Cardiac ventricle fibroblast (primary cell): ENCODE data around the gene DGKQ. TPM values are rescaled to one million over a fixed set of nuclear protein-coding genes. Genes with fewer than 3 reads are reported as not detected.

Experiments used
- total RNA-seq: library from RNA; depleted of rRNA; stranded (reverse); fragments of >200 nt; gene quantifications from 2 replicates; pipeline ENCODE4 v1.2.3, GENCODE V29; 2015

DGKQ gene, protein sequence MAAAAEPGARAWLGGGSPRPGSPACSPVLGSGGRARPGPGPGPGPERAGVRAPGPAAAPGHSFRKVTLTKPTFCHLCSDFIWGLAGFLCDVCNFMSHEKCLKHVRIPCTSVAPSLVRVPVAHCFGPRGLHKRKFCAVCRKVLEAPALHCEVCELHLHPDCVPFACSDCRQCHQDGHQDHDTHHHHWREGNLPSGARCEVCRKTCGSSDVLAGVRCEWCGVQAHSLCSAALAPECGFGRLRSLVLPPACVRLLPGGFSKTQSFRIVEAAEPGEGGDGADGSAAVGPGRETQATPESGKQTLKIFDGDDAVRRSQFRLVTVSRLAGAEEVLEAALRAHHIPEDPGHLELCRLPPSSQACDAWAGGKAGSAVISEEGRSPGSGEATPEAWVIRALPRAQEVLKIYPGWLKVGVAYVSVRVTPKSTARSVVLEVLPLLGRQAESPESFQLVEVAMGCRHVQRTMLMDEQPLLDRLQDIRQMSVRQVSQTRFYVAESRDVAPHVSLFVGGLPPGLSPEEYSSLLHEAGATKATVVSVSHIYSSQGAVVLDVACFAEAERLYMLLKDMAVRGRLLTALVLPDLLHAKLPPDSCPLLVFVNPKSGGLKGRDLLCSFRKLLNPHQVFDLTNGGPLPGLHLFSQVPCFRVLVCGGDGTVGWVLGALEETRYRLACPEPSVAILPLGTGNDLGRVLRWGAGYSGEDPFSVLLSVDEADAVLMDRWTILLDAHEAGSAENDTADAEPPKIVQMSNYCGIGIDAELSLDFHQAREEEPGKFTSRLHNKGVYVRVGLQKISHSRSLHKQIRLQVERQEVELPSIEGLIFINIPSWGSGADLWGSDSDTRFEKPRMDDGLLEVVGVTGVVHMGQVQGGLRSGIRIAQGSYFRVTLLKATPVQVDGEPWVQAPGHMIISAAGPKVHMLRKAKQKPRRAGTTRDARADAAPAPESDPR
- total RNA-seq: 8.2 and 12.4 TPM in 2 replicates

DNA sequence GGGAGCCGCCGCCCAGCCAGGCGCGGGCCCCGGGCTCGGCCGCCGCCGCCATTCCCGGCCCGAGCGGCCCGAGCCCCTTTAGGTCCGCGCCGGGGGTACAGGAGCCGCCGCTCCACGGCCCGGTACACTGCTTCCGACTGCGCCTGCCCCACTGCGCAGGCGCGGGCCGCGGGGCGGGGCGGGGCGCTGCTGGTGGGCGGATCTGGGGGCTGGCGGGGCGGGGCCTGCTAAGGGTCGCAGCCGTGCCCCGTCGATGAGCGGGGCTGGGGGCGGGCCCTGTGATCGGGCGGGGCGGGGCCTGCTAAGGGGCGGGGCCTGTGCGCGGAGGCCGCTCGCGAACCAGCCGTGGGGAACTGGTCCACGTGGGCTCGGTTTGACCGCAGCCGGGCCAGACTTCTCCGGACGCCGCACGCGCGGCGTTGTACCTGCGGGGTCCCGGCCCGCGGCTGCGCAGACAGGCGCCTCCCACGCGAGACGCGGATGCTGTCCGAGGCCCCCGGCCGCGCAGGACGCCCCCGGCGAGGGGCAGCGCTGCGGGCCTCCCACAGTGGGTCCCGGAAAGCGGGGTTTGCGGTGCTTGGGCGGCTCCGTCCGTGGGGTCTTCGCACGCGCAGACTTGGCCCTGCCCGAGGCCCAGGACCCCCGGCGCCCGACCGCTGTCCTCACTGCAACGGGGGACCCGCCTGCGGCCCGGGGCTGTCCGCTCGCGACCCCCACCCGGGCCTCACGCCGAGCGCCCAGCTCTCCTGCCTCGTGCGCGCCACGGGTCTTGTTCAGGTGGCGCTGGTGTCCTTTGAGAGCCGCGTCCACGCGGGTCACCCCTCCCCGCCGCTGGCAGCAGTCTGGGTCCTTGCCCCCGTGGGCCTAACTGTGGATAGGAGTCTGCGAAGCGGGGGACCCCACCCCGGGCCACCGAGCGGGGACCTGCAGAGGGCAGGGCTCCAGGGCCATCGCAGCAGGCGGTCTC lies at the start of gene DGKQ:
Gene DGKQ (minus strand): TSS at position 139 of the 967 bp plus-strand sequence. CDS start 87 bp downstream, at position 52.

DNA sequence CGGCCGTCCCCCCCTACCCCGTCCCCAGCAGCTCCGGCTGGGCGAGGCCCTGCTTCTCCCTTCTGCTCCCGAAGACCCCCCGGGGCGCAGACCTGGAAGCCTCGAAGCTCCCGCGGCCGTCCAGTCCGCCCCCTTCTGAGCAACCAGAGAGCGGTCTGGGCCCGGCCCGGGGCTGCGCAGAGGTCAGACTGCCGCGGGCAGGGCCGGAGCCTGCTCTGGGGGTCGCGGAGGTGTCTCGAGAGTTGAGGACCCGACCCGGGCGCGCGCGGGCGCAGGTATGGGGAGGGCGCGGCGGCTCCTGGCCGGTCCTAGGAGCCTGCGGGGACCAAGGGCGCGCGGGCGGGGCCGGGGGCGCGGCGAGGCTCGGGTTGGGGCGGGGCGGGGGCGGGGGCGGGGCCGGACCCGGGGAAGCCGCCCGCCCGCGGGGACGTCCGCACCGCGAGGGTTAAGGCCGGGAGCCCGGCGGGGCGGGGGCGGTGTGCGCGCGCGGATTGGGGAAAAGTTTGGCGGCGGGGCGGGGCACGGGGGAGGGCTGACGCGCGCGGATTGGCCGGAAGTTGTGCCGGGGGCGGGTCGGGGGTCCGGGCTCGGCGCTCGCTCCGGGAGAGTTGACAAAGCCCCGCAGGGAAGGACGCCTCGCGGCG lies 37.8 kb upstream of the DGKQ start, which contains the start of gene FGFRL1:
Gene FGFRL1 (plus strand): TSS at position 605 of the 644 bp plus-strand sequence. CDS start 860 bp downstream, outside the sequence.

DNA sequence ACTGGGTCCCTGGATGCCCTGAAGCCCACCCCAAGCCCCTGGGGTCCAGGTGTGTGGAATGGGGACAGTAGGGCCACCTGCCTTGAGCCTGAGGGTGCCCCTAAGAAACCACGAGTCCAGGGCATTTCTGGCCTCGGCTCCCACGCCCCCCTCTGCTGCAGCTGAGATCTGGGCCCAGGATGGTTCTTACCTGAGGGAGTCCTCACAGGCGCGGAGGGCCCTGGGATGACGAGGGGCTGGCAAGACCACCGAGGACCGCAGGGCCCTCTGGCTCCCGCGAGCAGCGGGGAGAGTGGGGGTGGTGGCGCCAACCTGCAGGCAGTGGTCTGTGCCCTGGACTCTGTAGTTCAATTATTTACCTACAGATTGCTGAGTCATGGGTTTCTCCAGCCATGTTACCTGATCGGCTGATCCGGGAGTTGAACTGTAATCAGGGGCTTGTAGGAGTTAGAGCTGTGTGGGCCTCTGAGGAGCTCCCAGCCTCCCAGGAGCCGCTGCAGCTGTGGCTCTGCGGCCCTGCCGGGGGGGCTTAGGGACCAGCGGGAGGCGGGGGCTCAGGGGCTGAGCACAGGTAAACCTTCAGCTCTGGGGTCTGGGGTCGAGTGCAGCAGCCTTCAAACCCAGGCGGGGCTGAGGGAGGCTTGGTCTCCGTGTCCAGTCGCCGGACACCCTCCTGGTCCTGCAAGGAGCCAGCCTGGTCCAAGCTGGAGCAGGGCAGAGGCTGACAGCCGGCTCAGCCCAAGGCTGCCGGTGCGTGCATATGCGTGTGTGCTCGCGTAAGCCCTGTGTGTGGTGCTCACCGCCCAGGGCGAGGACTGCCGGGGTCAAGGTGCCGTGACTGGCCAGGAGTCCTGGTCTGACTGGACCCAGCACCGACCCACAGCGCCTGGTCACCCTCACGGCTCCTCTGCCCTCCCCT lies 20.0 kb upstream of the DGKQ start, which contains the start of gene SLC26A1:
Gene SLC26A1 (minus strand): TSS at position 294 of the 919 bp plus-strand sequence. CDS start 1,701 bp downstream, outside the sequence.

DNA sequence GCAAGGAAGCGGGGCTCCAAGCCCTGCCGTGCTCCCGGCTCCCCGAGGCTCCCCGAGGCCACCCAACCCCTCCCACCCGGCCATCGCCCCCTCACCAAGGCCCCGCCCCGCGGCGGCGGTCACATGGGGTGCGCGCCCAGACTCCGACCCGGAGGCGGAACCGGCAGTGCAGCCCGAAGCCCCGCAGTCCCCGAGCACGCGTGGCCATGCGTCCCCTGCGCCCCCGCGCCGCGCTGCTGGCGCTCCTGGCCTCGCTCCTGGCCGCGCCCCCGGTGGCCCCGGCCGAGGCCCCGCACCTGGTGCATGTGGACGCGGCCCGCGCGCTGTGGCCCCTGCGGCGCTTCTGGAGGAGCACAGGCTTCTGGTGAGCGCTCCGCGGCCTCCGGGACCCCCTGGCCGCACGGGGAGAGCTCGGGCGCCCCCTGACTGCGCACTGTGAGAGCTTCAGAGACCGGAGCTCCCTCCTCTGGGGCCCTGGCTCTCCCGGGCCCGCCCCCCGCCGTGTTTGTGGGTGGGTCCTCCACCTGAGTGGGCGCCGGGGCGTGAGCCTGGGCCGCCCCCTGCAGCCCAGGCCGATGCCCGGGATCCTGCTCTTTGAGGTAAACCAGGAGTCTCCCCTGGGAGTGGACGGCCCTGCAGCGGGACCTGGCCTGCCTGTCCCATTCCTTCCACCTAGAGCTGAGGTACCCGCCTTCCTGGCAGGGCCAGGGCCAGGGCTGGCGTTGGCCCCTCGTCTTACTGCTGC lies 13.7 kb upstream of the DGKQ start, which contains the start of gene IDUA:
Gene IDUA (plus strand): TSS at position 166 of the 745 bp plus-strand sequence. CDS start 41 bp downstream, at position 207.

DNA sequence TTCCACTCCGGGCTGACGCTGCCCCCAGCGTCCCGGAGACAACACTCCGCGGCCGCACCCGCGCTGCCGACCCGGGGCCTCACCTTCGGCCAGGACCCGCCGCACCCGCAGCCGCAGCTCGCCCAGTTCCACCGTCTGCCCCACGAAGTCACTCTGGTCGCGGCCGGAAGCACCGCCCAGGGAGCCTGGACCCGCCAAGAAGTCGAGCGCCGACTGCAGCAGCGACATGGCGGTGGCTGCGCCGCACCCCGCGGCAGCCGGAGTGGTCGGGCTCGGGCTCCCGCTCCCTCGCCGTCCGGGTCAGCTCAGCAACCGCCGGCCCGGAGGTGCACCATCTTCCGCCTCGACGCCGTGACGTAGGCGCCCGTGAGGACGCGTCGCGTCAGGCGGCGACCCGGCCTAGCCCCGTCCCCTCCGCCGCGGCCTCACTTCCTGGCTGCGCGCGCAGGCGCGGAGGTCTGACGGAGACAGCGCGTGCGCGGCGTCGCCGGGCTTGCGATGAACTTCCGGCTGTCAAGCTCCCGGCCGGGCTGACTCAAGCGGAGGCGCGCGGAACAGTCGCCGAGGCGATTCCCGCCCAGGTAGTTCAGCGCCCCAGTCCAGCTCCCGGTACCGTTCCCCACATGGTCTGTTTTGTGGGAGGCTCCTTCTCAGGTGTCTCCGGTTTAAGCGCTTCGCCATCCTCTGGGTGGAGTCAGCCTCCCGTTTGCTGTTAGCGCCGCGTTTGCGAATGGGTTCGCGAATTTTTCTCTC lies 41.2 kb downstream of the DGKQ start, which contains the start of the genes GAK and TMEM175:
Gene GAK (minus strand): TSS at position 357 of the 753 bp plus-strand sequence. CDS start 129 bp downstream, at position 228.
Gene TMEM175 (plus strand): TSS at position 501 of the 753 bp plus-strand sequence. CDS start 15,280 bp downstream, outside the sequence.

Other genes starting within 250 kb of the DGKQ start
- not detected in 2 replicates for gene CPLX1, start 147.4 kb downstream of the DGKQ start, total RNA-seq
- gene GAK, start 41.3 kb downstream of the DGKQ start, total RNA-seq: 56.5 and 58.2 TPM in 2 replicates
- 20.3 and 20.7 TPM in 2 replicates for gene TMEM175, start 41.1 kb downstream of the DGKQ start, total RNA-seq
- 27.7 and 30.1 TPM in 2 replicates for gene IDUA, start 13.5 kb upstream of the DGKQ start, total RNA-seq
- 0.15 TPM in 1 of 2 replicates, not detected in the other for gene SLC26A1, start 19.8 kb upstream of the DGKQ start, total RNA-seq
- gene FGFRL1, start 38.1 kb upstream of the DGKQ start, total RNA-seq: 26.2 and 34.8 TPM in 2 replicates
- 0.37 and 1.3 TPM in 2 replicates for gene RNF212, start 140.0 kb upstream of the DGKQ start, total RNA-seq
- 253 and 255 TPM in 2 replicates for gene SPON2, start 199.0 kb upstream of the DGKQ start, total RNA-seq